ENCODE data around the gene MYBBP1A.

- TF ChIP-seq YY1 (IDR thresholded peaks at IDR 0.05) (no peak), JUND (IDR thresholded peaks at IDR 0.05) (no peak)
These were observed 28.6 kb upstream of the MYBBP1A start for GRCh38 chr17:4583782-4584100.

Data from liver (tissue), 2 donors.